ENCODE data around the gene INSR.
"Not testable (repeated sequence)": the region's sequence is repeated elsewhere in the genome, so short reads cannot be mapped to it uniquely, and the experiment has no call there.

INSR gene

GRCh38 chr19:7229735-7230134, 64.5 kb downstream of the INSR start:
- H3K9ac ChIP-seq (ENCODE audit: low read depth, low read length): no peak overlapping the region
- H3K9me3 ChIP-seq (ENCODE audit: insufficient read depth, low read depth, low read length): no peaks in the 10 kb centered on the region
- H3K4me3 ChIP-seq (ENCODE audit: low read length): no peak overlapping the region
- H3K36me3 ChIP-seq (ENCODE audit: insufficient read depth, low read length): no peaks in the 10 kb centered on the region
- no peak overlapping the region for H3K27ac ChIP-seq (ENCODE audit: low read depth, low read length)
- no peaks in the 10 kb centered on the region for H3K27me3 ChIP-seq (ENCODE audit: insufficient read depth, low read length)
- H3K4me1 ChIP-seq (ENCODE audit: insufficient read depth, low read length): no peaks in the 10 kb centered on the region; the same call in 1 of the 2 replicates
- WGBS: 91% methylated on average over 5 of the region's 5 CpGs

- H3K27ac ChIP-seq (ENCODE audit: low read depth, low read length): no peak overlapping the region
- no peaks in the 10 kb centered on the region for H3K36me3 ChIP-seq (ENCODE audit: insufficient read depth, low read length)
- no peak overlapping the region for H3K9ac ChIP-seq (ENCODE audit: low read depth, low read length)
- no peaks in the 10 kb centered on the region for H3K9me3 ChIP-seq (ENCODE audit: insufficient read depth, low read depth, low read length)
- 72% methylated on average over 1 of the region's 1 CpG for WGBS
- no peak overlapping the region for H3K4me3 ChIP-seq (ENCODE audit: low read length)
- no peaks in the 10 kb centered on the region for H3K27me3 ChIP-seq (ENCODE audit: insufficient read depth, low read length)
- no peaks in the 10 kb centered on the region; the same call in 1 of the 2 replicates for H3K4me1 ChIP-seq (ENCODE audit: insufficient read depth, low read length)
These were observed 65.2 kb downstream of the INSR start for GRCh38 chr19:7228935-7229541.

GRCh38 chr19:7227735-7228134, 66.5 kb downstream of the INSR start:
- H3K27ac ChIP-seq (ENCODE audit: low read depth, low read length): no peak overlapping the region
- H3K9ac ChIP-seq (ENCODE audit: low read depth, low read length): no peak overlapping the region
- no peaks in the 10 kb centered on the region for H3K36me3 ChIP-seq (ENCODE audit: insufficient read depth, low read length)
- WGBS: 92% methylated on average over 6 of the region's 6 CpGs
- no peaks in the 10 kb centered on the region; the same call in 1 of the 2 replicates for H3K4me1 ChIP-seq (ENCODE audit: insufficient read depth, low read length)
- no peaks in the 10 kb centered on the region for H3K27me3 ChIP-seq (ENCODE audit: insufficient read depth, low read length)
- no peak overlapping the region for H3K4me3 ChIP-seq (ENCODE audit: low read length)
- no peaks in the 10 kb centered on the region for H3K9me3 ChIP-seq (ENCODE audit: insufficient read depth, low read depth, low read length)

GRCh38 chr19:7227149-7227548, 67.1 kb downstream of the INSR start:
- 95% methylated on average over 5 of the region's 5 CpGs for WGBS
- H3K27me3 ChIP-seq (ENCODE audit: insufficient read depth, low read length); H3K4me3 ChIP-seq (ENCODE audit: low read length); H3K36me3 ChIP-seq (ENCODE audit: insufficient read depth, low read length); H3K4me1 ChIP-seq (ENCODE audit: insufficient read depth, low read length); H3K27ac ChIP-seq (ENCODE audit: low read depth, low read length); H3K9ac ChIP-seq (ENCODE audit: low read depth, low read length); H3K9me3 ChIP-seq (ENCODE audit: insufficient read depth, low read depth, low read length): not testable (repeated sequence)

GRCh38 chr19:7226739-7227138, 67.5 kb downstream of the INSR start:
- no peaks in the 10 kb centered on the region; the same call in 1 of the 2 replicates for H3K4me1 ChIP-seq (ENCODE audit: insufficient read depth, low read length)
- no peak overlapping the region for H3K9ac ChIP-seq (ENCODE audit: low read depth, low read length)
- no peaks in the 10 kb centered on the region for H3K27me3 ChIP-seq (ENCODE audit: insufficient read depth, low read length)
- no peaks in the 10 kb centered on the region for H3K9me3 ChIP-seq (ENCODE audit: insufficient read depth, low read depth, low read length)
- no peak overlapping the region for H3K4me3 ChIP-seq (ENCODE audit: low read length)
- H3K36me3 ChIP-seq (ENCODE audit: insufficient read depth, low read length): no peaks in the 10 kb centered on the region
- no peak overlapping the region for H3K27ac ChIP-seq (ENCODE audit: low read depth, low read length)

GRCh38 chr19:7225741-7226140, 68.5 kb downstream of the INSR start:
- H3K9me3 ChIP-seq (ENCODE audit: insufficient read depth, low read depth, low read length): no peaks in the 10 kb centered on the region
- no peaks in the 10 kb centered on the region for H3K27me3 ChIP-seq (ENCODE audit: insufficient read depth, low read length)
- H3K4me1 ChIP-seq (ENCODE audit: insufficient read depth, low read length): no peaks in the 10 kb centered on the region; the same call in 1 of the 2 replicates
- 91% methylated on average over 10 of the region's 10 CpGs for WGBS
- no peak overlapping the region for H3K9ac ChIP-seq (ENCODE audit: low read depth, low read length)
- no peak overlapping the region for H3K4me3 ChIP-seq (ENCODE audit: low read length)
- H3K27ac ChIP-seq (ENCODE audit: low read depth, low read length): no peak overlapping the region
- H3K36me3 ChIP-seq (ENCODE audit: insufficient read depth, low read length): no peaks in the 10 kb centered on the region

GRCh38 chr19:7224995-7225394, 69.2 kb downstream of the INSR start:
- Histone ChIP-seq H3K27me3 (ENCODE audit: insufficient read depth, low read length) (no peaks in the 10 kb centered on the region), H3K4me3 (ENCODE audit: low read length) (no peak overlapping the region), H3K4me1 (ENCODE audit: insufficient read depth, low read length) (no peaks in the 10 kb centered on the region; the same call in 1 of the 2 replicates), H3K9ac (ENCODE audit: low read depth, low read length) (no peak overlapping the region), H3K36me3 (ENCODE audit: insufficient read depth, low read length) (no peaks in the 10 kb centered on the region), H3K9me3 (ENCODE audit: insufficient read depth, low read depth, low read length) (no peaks in the 10 kb centered on the region), H3K27ac (ENCODE audit: low read depth, low read length) (no peak overlapping the region)
- WGBS: 93% methylated on average over 7 of the region's 7 CpGs

GRCh38 chr19:7224209-7224686, 70.0 kb downstream of the INSR start:
- Histone ChIP-seq H3K4me3 (ENCODE audit: low read length) (no peak overlapping the region), H3K36me3 (ENCODE audit: insufficient read depth, low read length) (no peaks in the 10 kb centered on the region), H3K9me3 (ENCODE audit: insufficient read depth, low read depth, low read length) (no peaks in the 10 kb centered on the region), H3K27ac (ENCODE audit: low read depth, low read length) (no peak overlapping the region), H3K4me1 (ENCODE audit: insufficient read depth, low read length) (no peaks in the 10 kb centered on the region; the same call in 1 of the 2 replicates), H3K9ac (ENCODE audit: low read depth, low read length) (no peak overlapping the region), H3K27me3 (ENCODE audit: insufficient read depth, low read length) (no peaks in the 10 kb centered on the region)
- 90% methylated on average over 18 of the region's 18 CpGs for WGBS

- H3K36me3 ChIP-seq (ENCODE audit: insufficient read depth, low read length): no peaks in the 10 kb centered on the region
- no peaks in the 10 kb centered on the region for H3K9me3 ChIP-seq (ENCODE audit: insufficient read depth, low read depth, low read length)
- 100% methylated on average over 1 of the region's 1 CpG for WGBS
- H3K9ac ChIP-seq (ENCODE audit: low read depth, low read length): no peak overlapping the region
- H3K27me3 ChIP-seq (ENCODE audit: insufficient read depth, low read length): no peaks in the 10 kb centered on the region
- no peak overlapping the region for H3K27ac ChIP-seq (ENCODE audit: low read depth, low read length)
- H3K4me1 ChIP-seq (ENCODE audit: insufficient read depth, low read length): no peaks in the 10 kb centered on the region; the same call in 1 of the 2 replicates
- H3K4me3 ChIP-seq (ENCODE audit: low read length): no peak overlapping the region
These were observed 70.8 kb downstream of the INSR start for GRCh38 chr19:7223429-7223828.

- WGBS: 77% methylated on average over 2 of the region's 2 CpGs
- Histone ChIP-seq H3K9ac (ENCODE audit: low read depth, low read length) (no peak overlapping the region), H3K4me3 (ENCODE audit: low read length) (no peak overlapping the region), H3K36me3 (ENCODE audit: insufficient read depth, low read length) (no peaks in the 10 kb centered on the region), H3K4me1 (ENCODE audit: insufficient read depth, low read length) (peaks cover 5% of the 10 kb centered on the region), H3K27me3 (ENCODE audit: insufficient read depth, low read length) (no peaks in the 10 kb centered on the region), H3K27ac (ENCODE audit: low read depth, low read length) (no peak overlapping the region), H3K9me3 (ENCODE audit: insufficient read depth, low read depth, low read length) (no peaks in the 10 kb centered on the region)
These were observed 75.2 kb downstream of the INSR start for GRCh38 chr19:7219056-7219455.

GRCh38 chr19:7217861-7218260, 76.4 kb downstream of the INSR start:
- Histone ChIP-seq H3K4me3 (ENCODE audit: low read length) (no peak overlapping the region), H3K9me3 (ENCODE audit: insufficient read depth, low read depth, low read length) (no peaks in the 10 kb centered on the region), H3K27ac (ENCODE audit: low read depth, low read length) (no peak overlapping the region), H3K9ac (ENCODE audit: low read depth, low read length) (no peak overlapping the region), H3K4me1 (ENCODE audit: insufficient read depth, low read length) (peaks cover 8% of the 10 kb centered on the region), H3K27me3 (ENCODE audit: insufficient read depth, low read length) (no peaks in the 10 kb centered on the region), H3K36me3 (ENCODE audit: insufficient read depth, low read length) (no peaks in the 10 kb centered on the region)
- 89% methylated on average over 5 of the region's 6 CpGs for WGBS

Data from HUES64 (cell line).